ENCODE measurements around the gene SPEG. TPM values are rescaled to one million over a fixed set of nuclear protein-coding genes. Genes with fewer than 3 reads are reported as not detected.

The SPEG gene
- total RNA-seq, 2 donors from 2014 or later = 175 to 217 TPM

DNA sequence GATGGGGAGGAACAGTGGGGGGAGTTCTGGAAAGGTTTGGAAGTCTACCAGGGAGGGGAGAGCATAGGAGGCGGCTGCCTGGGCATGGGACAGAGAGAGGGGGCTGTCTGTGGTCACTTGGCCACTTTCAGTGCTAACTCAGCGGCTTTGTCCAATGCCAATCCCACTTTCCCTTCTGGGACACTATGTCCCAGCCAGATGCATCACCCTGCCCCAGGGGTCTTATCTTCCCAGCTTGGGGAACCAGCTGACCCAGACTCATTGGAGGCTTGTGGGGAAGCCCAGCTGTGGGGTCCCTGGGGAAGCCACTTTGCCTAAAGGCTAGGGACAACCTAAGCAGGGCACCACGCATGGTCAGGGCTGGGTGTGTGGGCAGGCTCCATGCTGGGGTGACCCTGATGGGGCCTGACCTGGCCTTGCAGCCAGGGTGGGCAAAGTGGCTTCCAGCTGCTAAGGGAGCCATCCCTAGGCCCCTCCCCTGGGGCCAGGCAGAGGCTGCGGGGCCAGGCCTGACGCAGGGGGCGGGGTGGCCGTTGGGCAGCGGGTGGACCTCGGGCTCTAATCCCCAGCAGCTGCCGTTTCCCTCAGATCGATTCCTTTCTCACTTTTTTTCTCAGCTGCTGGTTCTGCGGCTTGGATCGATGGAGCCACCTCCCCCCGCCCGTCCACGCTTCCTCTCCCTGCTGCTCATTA, 78.0 kb downstream of the SPEG start:
- intact Hi-C loops (cut with DNase I) = no loop called here
- no peak for DNase-seq (ENCODE audit: low spot score)

- intact Hi-C loops (cut with DNase I) = no loop called here
Observed at GRCh38 chr2:219513787-219514186, 79.1 kb downstream of the SPEG start.

GRCh38 chr2:219514196-219514761, 79.6 kb downstream of the SPEG start, which contains the start of gene ASIC4:
Gene ASIC4 (plus strand): TSS chr2:219514482. CDS start chr2:219514725, 243 bp downstream.
- DNase-seq (ENCODE audit: low spot score) = no peak
- intact Hi-C loops (cut with DNase I) = no loop called here

More at GRCh38 chr2:219513787-219514186, 79.1 kb downstream of the SPEG start:
- no peak for DNase-seq (ENCODE audit: low spot score)

- intact Hi-C loops (cut with DNase I) = no loop called here
- no peak for DNase-seq (ENCODE audit: low spot score)
Observed at GRCh38 chr2:219514836-219515235, 80.2 kb downstream of the SPEG start.

- intact Hi-C loops (cut with DNase I) = no loop called here
- DNase-seq (ENCODE audit: low spot score) = no peak
Observed at GRCh38 chr2:219515874-219516629, 81.4 kb downstream of the SPEG start.

- intact Hi-C loops (cut with DNase I) = no loop called here
Observed at GRCh38 chr2:219516888-219517287, 82.2 kb downstream of the SPEG start.

DNA sequence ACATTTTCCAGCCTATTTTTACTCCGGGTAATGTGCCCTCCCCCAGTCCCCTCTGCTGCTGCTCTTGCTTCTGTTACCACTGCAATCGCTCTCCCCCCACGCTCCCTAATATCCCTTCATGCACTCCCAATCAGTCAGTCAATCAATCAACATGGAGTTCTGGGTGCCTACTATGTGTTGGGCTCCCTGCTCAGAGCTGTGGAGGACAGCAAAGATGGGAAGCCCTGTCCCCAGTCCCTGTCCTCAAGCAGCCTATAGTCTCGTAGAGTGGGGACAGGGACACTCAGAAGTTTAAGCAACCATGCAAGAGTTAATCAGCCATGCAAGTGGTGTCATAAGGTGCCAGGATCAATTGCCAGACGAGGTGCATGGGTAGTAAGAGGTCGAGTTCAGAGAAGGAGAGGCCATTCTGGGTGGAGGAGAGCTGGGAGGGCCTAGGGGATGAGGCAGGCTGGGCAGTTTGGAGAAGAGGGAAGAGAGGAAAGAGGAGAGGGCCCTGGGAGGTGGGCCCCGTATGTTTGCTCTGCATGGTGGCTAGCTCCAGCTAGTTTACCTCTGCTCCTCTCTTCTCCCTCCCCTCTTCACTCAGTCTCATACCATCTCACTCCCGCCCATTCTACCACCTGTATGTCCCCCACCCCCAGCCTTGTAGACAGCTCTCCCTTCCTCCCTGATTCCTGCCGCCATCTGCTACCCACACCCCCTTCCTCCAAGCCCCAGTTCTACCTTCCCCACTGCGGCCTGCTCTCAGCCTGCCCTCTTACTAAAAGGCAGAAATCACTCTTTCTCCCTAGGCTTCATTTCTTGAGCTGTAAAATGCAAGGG, 83.5 kb downstream of the SPEG start:
- DNase-seq (ENCODE audit: low spot score) = no peak

More at GRCh38 chr2:219516888-219517287, 82.2 kb downstream of the SPEG start:
- no peak for DNase-seq (ENCODE audit: low spot score)

DNA sequence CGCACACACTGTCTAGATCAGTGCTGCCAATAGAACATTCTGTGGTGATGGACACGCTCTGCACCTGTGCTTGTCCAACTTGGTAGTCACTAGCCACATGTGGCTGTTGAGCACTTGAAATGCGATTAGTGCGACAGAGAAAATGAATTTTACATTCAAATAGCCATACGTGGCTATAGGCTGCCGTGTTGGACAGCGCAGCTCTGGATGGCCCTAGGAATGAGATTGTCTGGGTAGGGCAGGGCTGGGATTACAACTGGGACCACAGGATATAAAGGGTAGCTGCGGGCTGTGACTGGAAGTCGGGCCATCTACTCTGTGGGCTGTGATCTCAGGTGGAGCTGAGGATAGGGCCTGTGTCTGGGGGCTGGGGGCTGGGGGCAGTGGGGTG, 84.9 kb downstream of the SPEG start:
- DNase-seq (ENCODE audit: low spot score) = no peak
- intact Hi-C loops (cut with DNase I) = no loop called here

More for the DNA sequence above, 83.5 kb downstream of the SPEG start:
- intact Hi-C loops (cut with DNase I) = no loop called here

DNA sequence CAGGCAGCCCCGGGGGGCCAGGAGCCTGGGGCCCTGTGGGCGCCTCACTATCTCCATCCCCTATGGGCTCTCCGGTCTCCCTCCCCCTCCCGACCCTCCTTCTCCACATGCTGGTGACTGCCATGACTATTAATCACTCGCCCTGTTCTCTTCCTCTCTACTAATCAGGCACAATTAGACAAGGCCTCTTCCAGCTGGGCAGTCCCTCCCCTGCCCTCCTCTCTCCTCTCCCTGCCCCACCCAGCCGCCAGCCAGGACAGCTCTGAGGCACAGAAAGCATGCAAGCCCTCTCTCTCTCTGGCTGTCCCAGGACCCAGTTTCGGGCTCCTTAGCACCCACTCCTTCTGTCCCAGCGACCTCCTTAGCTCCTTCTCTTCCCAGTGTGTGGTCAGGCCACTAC, 85.4 kb downstream of the SPEG start:
- no peak for DNase-seq (ENCODE audit: low spot score)
- intact Hi-C loops (cut with DNase I) = no loop called here

DNA sequence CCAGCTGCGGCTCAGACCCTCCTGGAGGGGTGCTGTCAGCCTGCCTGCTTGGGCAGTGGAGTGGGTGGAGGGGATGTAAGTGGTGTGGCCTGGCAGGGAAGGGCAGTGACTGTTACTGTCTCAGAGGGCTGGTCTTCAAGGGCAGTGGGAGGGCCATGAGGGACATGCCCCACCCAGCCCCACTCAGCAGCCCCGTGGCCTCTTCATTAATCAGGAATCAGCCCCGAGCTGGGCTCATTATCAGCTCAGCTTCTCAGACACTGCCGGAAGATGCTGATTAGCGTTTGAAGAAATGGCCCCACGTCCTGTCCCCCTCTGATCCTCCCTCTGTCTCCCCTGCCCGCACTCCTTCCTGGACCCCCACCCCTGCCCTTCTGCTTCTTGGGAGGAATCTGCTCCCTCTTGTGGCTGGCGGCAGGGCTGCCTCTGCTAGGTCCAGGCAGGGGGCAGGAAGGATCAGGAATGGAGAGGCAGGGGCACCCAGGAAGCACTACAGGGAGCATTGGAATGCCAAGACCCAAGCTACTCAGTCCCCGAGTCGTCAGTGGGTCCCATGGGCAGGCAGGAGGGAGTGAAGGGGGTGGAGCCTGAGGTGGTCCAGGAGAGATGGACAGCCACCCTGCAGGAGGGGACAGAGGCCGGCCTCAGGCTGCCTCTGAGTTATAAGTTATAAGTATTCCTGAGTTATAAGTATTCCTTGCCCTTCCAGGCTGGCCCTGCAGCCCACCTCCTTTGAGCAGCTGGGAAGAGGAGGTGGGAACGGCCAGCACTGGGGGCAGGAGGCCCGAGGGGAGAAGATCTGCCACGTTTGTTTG, 86.6 kb downstream of the SPEG start:
- no peak for DNase-seq (ENCODE audit: low spot score)
- intact Hi-C loops (cut with DNase I) = no loop called here

GRCh38 chr2:219522111-219523030, 87.7 kb downstream of the SPEG start:
- DNase-seq (ENCODE audit: low spot score) = no peak
- intact Hi-C loops (cut with DNase I) = no loop called here

GRCh38 chr2:219523031-219523671, 88.5 kb downstream of the SPEG start:
- no peak for DNase-seq (ENCODE audit: low spot score)
- intact Hi-C loops (cut with DNase I) = no loop called here

DNA sequence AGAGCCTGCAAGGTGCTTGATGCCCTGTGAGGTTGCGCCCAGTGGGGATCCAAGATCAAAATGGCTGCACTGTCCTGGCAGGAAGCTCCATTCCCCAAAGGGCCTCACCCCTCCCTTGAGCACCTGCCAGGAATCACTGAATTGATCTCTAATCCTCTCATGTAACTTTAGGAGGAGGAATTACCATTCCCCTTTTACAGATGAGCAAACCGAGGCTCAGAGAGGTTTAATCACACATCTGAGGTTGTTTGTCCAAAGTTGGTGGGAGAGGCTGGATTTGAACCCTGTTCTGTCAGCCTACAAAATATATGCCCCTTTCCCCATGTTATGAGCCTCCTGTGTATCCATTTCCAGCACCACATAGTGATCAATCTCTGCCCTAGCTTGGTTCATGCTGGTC, 90.2 kb downstream of the SPEG start:
- no peak for DNase-seq (ENCODE audit: low spot score)
- intact Hi-C loops (cut with DNase I) = loop anchor here in 1 of 2 donors (5.0 kb wide), 1 partner anchor 123 kb away; no protein-coding TSS in a partner anchor

DNA sequence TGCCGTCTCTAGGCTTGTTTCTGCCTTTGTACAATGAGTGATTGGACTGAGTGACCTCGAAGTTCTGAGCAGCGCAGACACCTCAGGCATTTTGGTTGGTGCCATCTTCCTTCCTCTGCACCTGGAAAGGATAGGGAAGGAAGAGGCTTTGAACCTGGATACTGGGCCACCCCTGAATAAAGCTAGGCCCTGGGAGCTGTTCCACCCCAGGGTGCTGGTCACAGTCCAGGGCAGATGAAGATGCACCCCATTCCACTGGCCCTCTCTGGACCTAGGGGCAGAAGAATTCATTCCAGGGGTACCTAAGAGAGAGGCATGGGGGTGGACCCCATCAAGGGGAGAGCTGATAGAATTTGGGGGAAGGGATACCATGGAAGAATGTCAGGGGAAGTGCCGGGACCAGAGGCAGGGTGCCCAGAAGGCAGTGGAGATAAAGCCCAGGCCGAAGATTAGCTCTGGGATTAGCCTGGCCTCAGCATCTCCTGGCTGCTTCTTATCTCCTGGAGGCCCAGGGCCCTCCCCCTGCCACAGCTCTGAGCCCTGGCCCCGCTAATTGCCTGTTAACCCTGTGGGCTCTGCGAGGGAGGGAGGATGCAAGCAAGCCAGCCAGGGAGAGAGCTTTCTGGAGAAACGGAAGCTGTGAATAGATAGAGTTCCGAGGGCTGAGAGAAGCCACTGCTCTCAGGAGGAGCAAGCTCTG, 91.0 kb downstream of the SPEG start:
- intact Hi-C loops (cut with DNase I) = loop anchor here in 1 of 2 donors (5.0 kb wide), 1 partner anchor 123 kb away; no protein-coding TSS in a partner anchor
- no peak for DNase-seq (ENCODE audit: low spot score)

GRCh38 chr2:219526320-219527075, 91.9 kb downstream of the SPEG start:
- intact Hi-C loops (cut with DNase I) = loop anchor here in 1 of 2 donors (5.0 kb wide), 1 partner anchor 124 kb away; no protein-coding TSS in a partner anchor
- DNase-seq (ENCODE audit: low spot score) = no peak

GRCh38 chr2:219527076-219527394, 92.4 kb downstream of the SPEG start:
- intact Hi-C loops (cut with DNase I) = loop anchor here in 1 of 2 donors (5.0 kb wide), 1 partner anchor 125 kb away; no protein-coding TSS in a partner anchor
- no peak for DNase-seq (ENCODE audit: low spot score)
